ENCODE data around the gene GNGT1. TPM values are rescaled to one million over a fixed set of nuclear protein-coding genes. Genes with fewer than 3 reads are reported as not detected.

Gene GNGT1
- polyA plus RNA-seq, 1 of the 3 experiments (the other 2 are of a cell fraction): 0.15 TPM

- Histone ChIP-seq H2AFZ (ENCODE audit: low read depth) (peak overlapping the region; percentile 26; the same call in 1 of the 2 replicates), H3F3A (replicated peaks; ENCODE audit: insufficient read depth) (peaks cover 7% of the 10 kb centered on the region), H3K79me2 (ENCODE audit: insufficient read depth) (no peaks in the 10 kb centered on the region), H3K9me2 (no peaks in the 10 kb centered on the region), H3K4me1 (ENCODE audit: control insufficient read depth in 1 of 2, insufficient read depth in 2 of 2, low read depth in 1 of 2, low read length in 1 of 2) (peaks cover 14 to 25% of the 10 kb centered on the region in 2 experiments; a peak in 3 of 4 replicates), H3K9me3 (no peaks in the 10 kb centered on the region), H3K36me3 (replicated peaks in 1 of 2; ENCODE audit: control insufficient read depth in 1 of 2, insufficient read depth in 2 of 2, low read length in 1 of 2) (no peaks in the 10 kb centered on the region), H4K20me1 (ENCODE audit: insufficient read depth) (no peaks in the 10 kb centered on the region), H3K4me2 (no peak overlapping the region), H3K27ac (ENCODE audit: low read depth in 2 of 2, low read length in 1 of 2) (peak overlapping the region in 1 of 2 experiments; percentile 44; a peak in 1 of 4 replicates), H3K4me3 (ENCODE audit: low read depth in 2 of 2, low read length in 1 of 2) (no peak overlapping the region), H3K27me3 (ENCODE audit: insufficient read depth) (no peaks in the 10 kb centered on the region), H3K9ac (no peak overlapping the region)
- ChIA-PET POLR2A (no interaction called here), CTCF (interaction anchor here (1.0 kb wide), 1 partner anchor 23 kb away, joined by 5 read pairs; the partner anchor contains the start of gene GNG11)
- peak; percentile 52 for DNase-seq
- TF ChIP-seq RAD21 (IDR thresholded peaks at IDR 0.05; ENCODE audit: low read length) (no peak), EP300 (IDR thresholded peaks at IDR 0.05; ENCODE audit: borderline replicate concordance in 1 of 2, low read depth in 1 of 2, low read length in 1 of 2) (peak in 1 of 2 experiments; percentile 53; a peak in 1 of 4 replicates), FOXM1 (IDR thresholded peaks at IDR 0.05; ENCODE audit: low read depth) (no peak), YY1 (IDR thresholded peaks at IDR 0.05; ENCODE audit: low read depth) (no peak), JUND (IDR thresholded peaks at IDR 0.05) (peak; percentile 12; the same call in 1 of the 2 replicates), MXI1 (IDR thresholded peaks at IDR 0.05; ENCODE audit: low read depth, low read length) (peak; percentile 45; the same call in 1 of the 2 replicates), GABPA (IDR thresholded peaks at IDR 0.05; ENCODE audit: low read depth) (no peak), REST (IDR thresholded peaks at IDR 0.05; ENCODE audit: low read depth, low read length) (no peak), SIN3A (IDR thresholded peaks at IDR 0.05; ENCODE audit: borderline replicate concordance, low read depth, low read length) (no peak), ELF1 (IDR thresholded peaks at IDR 0.05) (no peak), CHD2 (IDR thresholded peaks at IDR 0.05; ENCODE audit: low read length, partially characterized antibody) (peak; percentile 46), SMC3 (IDR thresholded peaks at IDR 0.05; ENCODE audit: low read depth, low read length) (no peak), TCF12 (IDR thresholded peaks at IDR 0.05) (peak; percentile 69), USF2 (IDR thresholded peaks at IDR 0.05; ENCODE audit: borderline replicate concordance, low read depth, low read length) (no peak), ZBTB33 (IDR thresholded peaks at IDR 0.05; ENCODE audit: borderline replicate concordance, low read depth) (no peak), RCOR1 (IDR thresholded peaks at IDR 0.05; ENCODE audit: low read length) (peak; percentile 81), FOXJ3 (CRISPR knock-in tag; IDR thresholded peaks at IDR 0.05) (0 out of 2 replicates have a peak, but pooled peaks have one; percentile 24), GATA2 (CRISPR knock-in tag; IDR thresholded peaks at IDR 0.05) (peak; percentile 67)
- 9% methylated on average over 1 of the region's 1 CpG for WGBS (ENCODE audit: low lambda C conversion rate)
These were observed 38.3 kb downstream of the GNGT1 start for GRCh38 chr7:93944673-93945072.

All from SK-N-SH (cell line).